Measurements from ENCODE around the gene SHLD2.
A peak's percentile ranks its signal among the peaks of the same experiment; 100 is the strongest.
"Not testable (repeated sequence)": the region's sequence is repeated elsewhere in the genome, so short reads cannot be mapped to it uniquely, and the experiment has no call there.

Gene SHLD2, protein sequence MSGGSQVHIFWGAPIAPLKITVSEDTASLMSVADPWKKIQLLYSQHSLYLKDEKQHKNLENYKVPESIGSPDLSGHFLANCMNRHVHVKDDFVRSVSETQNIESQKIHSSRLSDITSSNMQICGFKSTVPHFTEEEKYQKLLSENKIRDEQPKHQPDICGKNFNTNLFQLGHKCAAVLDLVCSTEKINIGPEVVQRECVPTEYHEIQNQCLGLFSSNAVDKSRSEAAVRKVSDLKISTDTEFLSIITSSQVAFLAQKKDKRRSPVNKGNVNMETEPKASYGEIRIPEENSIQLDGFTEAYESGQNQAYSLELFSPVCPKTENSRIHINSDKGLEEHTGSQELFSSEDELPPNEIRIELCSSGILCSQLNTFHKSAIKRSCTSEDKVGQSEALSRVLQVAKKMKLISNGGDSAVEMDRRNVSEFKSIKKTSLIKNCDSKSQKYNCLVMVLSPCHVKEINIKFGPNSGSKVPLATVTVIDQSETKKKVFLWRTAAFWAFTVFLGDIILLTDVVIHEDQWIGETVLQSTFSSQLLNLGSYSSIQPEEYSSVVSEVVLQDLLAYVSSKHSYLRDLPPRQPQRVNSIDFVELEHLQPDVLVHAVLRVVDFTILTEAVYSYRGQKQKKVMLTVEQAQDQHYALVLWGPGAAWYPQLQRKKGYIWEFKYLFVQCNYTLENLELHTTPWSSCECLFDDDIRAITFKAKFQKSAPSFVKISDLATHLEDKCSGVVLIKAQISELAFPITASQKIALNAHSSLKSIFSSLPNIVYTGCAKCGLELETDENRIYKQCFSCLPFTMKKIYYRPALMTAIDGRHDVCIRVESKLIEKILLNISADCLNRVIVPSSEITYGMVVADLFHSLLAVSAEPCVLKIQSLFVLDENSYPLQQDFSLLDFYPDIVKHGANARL

DNA sequence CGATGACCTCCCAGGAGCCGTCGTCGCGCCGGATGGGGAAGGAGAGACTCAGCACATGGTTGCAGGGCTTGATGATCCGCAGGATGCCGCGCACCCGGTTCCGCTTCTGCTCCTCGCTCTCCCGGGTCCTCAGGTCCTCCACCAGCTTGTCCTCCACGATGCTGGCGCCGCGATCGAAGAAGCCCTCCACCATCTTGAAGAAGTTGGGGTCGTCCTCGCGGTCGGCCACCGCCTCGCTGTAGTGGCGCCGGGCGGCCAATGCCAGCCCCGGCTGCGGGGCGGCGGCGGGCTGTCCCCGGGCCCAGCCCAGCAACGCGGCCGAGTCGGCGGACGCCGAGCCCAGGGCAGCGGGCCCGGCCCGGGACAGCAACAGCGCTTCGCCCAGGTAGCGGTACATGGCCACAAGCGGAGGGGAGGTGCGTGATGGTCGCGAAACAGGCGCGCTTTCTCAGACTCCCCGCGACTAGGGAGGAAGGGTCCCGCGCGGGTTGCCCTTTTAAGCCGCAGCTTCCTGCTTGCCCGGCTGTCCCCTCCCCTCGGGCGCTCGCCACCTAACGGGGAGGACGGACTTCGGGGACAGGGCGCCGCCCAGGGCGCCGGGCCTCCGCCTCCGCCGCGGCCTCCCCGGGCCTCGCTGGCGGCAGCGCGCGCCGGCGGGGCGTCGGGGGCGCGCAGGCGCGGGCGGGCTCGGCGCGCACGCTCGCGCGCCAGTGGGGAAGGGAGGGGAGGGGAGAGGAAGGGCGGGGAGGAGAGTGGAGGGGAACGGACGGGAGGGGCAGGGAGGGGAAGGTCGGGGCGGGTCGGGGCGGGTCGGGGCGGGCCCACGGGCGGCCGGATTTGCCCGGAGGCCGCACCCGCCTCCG is at the start of gene SHLD2, which contains the start of gene GLUD1:
TSS of gene SHLD2 (plus strand) at position 834 of the 863 bp plus-strand sequence. CDS start 56,149 bp downstream, outside the sequence.
TSS of gene GLUD1 (minus strand) at position 471 of the 863 bp plus-strand sequence. CDS start at position 397, 74 bp downstream.
- peak; percentile 77 for DNase-seq

DNA sequence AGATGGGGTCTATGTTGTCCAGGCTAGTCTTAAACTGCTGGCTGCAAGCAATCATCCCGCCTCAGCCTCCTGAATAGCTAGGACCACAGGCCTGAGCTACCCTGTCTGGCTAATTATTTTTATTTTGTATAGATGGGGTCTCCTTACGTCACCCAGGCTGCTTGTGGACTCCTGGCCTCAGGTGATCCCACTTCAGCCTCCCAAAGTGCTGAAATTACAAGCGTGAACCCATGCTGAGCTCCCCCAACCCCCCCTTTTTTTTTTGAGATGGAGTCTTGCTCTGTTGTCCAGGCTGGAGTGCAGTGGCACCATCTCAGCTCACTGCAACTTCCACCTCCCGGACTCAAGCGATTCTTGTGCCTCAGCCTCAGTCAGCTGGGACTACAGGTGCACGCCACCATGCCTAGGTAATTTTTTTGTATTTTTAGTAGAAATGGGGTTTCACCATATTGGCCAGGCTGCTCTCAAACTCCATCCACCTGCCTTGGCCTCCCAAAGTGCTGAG is 49.5 kb upstream of the SHLD2 start:
- no peak for DNase-seq

DNA sequence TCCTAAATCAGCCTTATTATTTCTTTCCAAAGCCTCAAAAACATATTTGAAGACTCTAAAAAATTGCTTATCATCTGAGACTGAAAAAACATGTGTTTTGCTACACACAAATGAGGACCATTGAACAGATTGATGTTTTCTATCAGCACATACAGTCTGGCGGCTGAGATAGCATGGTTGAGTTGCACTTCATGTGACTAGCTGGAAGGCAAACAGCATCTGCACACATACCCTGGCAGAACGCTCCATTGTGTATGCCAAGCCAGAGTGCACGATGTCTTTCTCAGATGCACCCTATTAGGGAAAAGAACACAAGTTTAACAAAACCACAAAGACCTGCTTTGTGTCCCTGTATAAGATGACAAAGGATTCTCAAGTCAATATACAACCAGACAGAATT is 41.9 kb upstream of the SHLD2 start:
- DNase-seq = peak; percentile 90

DNA sequence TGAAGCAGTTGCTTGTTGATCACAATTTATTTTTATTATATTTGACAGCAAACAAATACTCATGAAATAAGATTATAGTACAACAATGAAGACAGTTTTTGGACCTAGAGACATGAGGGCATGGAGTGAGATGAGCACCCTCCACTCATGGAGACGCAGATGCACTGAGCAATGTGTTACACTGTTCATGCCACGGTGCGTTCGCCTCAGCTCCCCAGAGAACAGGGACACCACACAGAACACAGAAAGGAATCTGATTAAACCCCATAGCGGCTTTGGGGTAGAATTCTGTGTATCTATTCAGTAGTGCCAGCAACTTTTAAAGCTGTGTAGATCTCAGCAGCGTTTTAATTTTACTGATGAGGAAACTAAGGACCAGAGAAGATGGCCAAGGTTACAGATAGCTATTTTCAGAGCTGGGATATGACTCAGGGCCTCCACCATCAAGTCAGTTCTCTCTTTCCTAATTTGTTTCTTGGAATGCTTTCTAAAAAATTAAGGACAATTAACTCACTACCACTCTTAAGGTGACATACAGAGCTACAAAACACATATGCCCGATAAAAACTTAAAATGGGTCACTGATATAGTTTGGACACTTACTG is 41.3 kb upstream of the SHLD2 start:
- DNase-seq = no peak

DNA sequence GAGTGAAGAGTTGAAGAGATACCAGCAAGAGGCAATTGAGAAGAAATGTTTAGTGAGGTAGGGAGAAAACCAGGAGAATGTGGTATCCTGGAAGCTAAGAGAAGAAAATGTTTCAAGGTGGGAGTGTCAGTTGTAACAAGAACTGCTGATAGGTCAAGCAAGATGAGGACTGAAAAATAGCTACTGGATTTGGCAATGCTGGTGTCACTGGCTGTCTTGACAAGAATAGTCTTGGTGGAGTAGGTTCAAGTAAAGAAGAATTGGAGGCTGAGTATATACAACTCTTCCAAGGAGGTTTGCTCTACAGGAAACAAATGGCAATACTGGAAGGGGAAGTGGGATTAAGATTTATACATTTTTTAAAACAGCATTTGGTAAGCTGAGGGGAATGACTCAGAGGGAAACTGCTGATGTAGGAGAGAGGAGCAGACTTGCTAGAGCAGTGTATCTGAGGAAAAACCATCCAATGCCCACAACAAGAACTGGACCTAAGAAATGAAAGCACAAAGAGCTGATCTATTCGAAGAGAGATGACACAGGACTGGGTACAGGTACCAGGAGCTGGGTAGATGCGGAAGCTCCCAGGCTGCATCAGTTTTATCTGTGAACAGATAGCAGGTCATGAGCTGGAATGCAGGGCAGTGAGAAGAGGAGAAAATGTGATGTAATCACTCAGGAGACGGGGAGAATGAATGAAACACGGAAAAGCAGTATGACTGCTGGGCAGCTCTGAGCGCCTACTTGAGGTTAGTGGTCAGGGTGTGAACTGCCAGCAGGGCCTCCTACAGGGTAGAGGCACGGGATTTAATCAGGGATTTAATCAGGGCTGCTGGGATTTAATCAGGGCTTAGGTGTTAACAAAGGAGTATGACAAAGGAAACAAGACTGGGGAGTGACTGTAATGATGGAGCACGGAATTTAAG is 40.4 kb upstream of the SHLD2 start:
- DNase-seq = no peak

DNA sequence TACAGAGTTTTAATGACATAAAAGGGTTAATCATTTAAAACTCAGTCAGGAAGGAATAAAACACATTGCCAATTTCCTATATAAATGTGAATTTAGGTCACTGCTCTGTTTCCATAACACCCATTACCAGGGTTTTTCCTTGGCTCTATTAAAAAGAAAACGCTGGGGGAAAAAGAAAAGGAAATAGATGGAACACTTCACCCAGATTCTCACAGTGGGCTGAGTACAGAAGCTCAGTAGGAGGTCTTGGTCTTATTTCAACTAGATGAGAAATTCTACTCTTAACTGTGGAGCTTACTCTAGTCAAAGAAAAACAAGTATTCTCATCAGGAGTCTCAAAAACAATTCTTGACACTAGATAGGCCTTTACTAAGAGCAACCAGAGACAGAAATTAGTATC is 36.8 kb upstream of the SHLD2 start:
- no peak for DNase-seq

DNA sequence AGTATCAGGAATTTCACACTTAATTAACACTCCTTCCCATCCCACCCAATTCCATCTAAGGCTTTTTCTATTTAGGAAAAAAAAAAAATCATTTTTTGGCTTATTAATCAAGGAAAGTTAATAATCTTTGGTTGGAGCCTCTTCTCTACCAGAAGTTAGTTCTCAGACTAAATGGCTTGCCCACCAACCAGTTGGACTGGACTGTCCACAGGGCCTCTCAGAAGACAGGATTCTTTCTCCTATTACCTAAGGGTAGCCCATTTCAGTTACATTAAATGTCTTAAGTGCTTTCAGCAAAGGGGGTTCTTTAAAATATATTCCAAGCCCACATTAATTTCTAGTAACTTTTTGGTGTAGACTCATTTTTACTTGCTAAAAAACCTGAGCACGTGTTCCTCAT is 35.6 kb upstream of the SHLD2 start:
- no peak for DNase-seq

DNA sequence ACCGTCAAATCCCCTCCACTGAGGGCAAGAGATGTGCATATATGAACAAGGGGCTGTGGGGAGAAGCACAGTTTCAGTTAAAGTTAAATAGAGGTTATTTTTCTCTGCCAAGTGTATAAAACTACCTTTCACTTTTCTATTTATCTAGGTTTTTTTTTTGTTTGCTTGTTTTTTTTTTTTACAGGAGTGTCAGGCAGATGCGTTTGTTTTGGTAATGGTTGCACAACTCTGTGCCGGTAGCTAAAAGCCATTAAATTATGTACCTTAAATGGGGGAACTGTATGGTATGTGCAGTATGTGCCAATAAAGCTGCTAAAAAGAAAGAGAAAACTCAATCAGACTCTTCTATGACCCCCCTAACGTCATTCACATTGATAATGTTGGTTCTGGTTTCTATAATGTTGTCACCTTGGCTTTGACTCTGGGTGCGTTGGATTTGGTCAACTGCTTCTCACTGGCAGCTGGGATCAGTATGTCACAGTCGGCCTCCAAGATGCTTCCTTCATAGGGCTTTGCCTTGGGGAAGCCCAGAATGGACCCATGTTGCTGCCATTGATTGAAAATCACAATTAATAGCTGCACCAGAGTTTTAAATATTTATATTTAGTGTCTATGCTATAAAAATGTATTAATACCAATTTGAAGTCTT is 34.6 kb upstream of the SHLD2 start:
- no peak for DNase-seq

DNA sequence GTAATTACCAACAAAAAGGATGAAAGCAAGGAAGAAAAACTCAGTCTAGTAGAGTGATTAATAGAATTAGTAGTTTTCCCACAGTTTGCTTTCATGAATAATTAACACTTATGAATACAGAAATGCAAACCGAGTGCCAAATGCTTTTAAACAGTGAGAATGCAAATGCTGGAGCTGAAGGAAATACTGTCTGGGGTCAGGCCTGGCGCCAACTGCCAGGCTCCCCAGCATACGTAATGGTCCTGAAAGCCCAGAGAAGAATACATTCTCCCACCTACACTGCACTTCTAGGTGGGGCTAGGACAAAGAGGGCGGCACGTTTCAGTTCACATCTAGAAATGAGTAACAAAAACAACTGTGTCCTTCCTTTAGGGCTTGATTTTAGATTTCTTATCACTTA is 30.4 kb upstream of the SHLD2 start:
- no peak for DNase-seq

DNA sequence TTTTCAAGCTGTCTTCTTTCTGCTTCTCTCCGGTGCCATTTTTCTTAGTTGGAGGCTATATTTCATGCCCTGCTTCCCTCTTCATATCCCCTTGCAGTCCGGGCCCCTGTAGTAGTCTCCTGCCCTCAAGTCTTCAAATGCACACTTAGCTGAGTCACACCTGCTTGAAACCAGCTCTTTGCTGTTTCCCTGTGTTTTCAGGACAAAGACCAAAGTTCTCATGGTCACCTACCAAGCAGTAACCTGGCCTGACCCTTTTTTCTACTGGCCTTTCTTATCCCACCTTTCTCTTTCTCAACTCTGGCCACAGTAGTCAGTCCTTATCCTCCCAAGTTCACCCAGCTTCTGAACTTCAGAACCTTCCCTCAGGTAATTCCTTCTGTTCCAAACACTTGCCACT is 28.8 kb upstream of the SHLD2 start:
- no peak for DNase-seq

DNA sequence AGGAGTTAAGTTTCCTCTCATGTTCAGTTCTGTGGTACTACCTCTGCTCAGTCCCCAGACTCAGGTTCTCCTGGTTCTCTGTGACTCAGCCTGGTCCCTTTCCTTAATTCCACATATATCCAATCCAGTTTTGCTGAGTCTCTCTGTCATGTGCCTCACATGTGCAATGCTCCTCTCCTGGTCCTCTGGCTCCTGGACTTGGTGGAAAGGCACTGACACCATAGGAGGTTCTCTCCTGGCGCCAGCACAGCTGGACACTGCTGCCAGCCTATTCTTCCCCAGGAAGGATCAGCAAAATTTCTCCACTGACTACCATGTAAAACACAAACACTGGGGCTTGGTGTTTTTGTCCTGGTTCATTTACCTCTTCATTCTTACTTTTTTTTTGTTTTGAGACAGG is 28.1 kb upstream of the SHLD2 start:
- DNase-seq = no peak

DNA sequence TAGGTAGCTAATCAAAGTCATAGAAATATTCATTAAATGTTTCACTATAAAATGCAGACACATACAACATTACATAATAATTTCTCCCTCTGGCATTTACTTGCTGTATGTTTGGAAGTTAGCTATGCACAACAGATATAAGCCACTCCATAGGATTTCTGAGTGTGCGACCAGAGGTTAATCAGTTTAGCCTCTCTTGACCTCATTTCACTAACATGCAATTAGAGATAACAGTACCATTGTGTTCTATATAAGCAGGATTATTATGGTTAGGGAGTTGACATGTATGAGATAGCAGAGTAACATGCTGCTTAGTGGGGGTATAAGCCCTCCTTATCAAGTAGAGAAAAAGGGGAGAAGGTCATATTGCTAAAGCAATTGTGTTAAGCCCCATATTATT is 26.7 kb upstream of the SHLD2 start:
- DNase-seq = no peak

DNA sequence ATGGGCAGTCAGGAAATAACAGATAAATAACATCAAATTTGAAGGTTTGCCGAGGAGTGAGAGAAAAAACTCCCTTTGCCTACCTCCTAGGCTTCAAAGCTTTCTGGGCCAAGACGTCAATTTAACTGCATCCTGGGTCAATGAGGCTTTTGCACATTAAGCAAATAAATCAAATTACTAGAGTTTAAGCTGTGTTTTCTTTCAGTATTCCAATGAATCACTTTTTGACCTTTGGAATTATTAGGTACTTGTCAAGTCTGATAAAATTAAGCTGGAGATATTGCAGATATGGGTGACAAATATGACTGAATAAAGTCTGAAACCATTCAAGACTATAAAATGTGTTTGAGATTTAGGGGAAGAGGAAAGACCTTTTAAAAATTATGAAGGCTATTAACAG is 22.6 kb upstream of the SHLD2 start:
- DNase-seq = no peak

DNA sequence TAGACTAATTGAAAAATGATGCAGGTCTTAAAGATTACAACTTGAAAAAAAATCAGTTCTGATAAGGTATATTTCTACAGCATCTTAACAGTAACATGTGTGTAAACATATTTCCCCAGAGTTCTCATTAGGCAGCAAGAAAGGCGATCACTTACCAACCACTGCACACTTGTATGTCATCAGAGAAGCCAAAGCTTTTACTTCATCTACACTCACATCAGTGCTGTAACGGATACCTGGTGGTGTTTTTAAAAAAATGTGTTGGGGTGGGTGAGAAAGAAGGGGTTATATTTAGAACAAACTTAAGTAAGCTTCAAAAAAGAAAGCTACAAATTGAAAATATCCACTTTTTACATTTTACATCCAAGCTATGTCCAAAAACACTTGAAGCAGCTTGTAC is 18.6 kb upstream of the SHLD2 start:
- not testable (repeated sequence) for DNase-seq

DNA sequence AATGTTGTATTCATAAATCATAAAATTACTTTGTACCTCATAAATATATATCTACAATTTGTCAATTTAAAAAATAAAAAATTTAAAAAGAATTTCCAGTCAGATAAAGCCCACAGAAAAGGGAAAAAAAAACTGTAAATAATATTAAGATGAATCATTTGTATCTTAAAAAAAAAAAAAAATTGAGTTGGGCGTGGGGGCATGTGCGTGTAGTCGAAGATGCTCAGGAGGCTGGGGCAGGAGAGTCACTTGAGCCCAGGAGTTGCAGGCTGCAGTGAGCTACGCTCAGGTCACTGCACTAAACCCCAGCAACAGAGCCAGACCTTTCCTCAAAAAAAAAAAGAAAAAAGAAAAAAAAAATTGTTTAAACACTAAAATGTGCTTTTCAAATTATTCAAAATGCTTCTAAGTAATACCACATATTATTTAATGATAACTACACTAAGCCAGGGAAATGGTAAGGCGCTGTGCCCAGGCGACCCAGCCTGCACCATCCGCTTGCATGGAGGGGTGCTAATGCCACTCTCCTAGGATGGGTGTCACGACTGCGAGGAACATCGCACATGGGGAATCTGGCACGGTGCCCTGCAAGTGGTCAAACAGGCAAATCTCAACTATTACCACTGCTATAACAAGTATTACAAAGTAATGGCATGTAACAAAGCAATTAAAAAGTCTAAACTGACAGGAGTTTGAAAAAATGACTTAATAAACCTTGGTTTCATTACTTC is 15.7 kb upstream of the SHLD2 start:
- no peak for DNase-seq

DNA sequence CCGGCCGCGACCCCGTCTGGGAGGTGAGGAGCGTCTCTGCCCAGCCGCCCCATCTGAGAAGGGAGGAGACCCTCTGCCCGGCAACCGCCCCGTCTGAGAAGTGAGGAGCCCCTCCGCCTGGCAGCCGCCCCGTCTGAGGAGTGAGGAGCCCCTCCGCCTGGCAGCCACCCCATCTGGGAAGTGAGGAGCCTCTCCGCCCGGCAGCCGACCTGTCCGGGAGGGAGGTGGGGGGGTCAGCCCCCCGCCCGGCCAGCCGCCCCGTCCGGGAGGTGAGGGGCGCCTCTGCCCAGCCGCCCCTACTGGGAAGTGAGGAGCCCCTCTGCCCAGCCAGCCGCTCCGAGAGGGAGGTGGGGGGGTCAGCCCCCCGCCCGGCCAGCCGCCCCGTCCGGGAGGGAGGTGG is 14.4 kb upstream of the SHLD2 start:
- DNase-seq = not testable (repeated sequence)

DNA sequence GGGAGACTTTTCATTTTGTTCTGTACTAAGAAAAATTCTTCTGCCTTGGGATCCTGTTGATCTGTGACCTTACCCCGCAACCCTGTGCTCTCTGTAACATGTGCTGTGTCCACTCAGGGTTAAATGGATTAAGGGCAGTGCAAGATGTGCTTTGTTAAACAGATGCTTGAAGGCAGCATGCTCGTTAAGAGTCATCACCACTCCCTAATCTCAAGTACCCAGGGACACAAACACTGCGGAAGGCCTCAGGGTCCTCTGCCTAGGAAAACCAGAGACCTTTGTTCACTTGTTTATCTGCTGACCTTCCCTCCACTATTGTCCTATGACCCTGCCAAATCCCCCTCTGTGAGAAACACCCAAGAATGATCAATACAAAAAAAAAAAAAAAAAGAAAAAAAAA is 13.4 kb upstream of the SHLD2 start:
- not testable (repeated sequence) for DNase-seq

DNA sequence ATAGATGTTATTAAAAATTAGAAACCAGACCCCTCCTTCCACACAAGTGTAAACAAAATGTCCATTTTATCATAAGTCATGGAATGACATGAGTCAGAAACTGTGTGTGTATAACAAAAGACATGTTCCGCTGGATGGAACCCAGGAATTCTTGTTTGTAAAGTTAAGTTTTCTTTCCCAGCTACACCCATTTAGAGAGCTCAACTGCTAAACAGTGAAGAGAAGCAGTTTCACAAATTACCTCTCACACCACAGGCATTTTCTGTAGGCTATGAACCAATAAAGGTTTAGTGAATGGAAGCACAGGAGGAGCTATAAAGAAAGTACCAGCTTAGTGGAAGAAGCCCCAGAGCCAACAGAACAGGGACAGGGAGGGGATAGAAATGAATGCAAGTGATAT is 12.8 kb upstream of the SHLD2 start:
- not testable (repeated sequence) for DNase-seq

DNA sequence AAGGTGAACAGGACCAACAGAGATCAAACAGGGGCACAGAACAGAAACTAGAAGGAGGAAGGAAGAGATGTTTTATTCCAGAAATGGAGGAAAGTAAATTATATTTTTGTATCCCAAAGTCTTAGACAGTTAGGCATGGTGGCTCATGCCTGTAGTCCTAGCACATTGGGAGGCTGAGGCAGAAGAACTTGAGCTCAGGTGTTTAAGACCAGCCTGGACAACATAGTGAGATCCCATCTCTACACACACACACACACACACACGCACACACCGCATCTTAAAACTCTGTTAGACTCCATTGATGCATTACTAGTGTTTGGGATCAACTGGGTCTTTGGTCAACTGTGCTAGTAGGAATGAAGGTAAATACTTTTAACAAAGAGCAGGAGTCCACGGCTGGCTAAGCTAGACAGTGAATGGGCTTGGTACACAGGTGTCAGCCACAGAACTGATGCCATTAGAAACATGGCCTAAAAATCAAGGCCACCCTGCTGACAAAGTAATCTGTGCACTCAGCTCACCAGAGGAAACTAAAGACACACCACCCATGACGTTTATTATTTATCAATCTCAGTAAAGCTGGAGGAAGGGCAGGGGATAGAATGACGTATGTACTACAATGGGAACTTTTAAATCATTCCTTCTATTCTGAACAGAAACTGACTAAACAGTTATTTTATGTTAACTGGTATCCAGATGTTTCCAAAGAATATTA is 11.3 kb upstream of the SHLD2 start:
- not testable (repeated sequence) for DNase-seq
